Sigmoid colon (tissue), 7 donors: Measurements from ENCODE around the gene DIS3L2. TPM values are rescaled to one million over a fixed set of nuclear protein-coding genes. Genes with fewer than 3 reads are reported as not detected.
A peak's percentile ranks its signal among the peaks of the same experiment; 100 is the strongest.

Experiments
- DNase-seq: peaks from one replicate; pipeline ENCODE4 v3.0.0-alpha.2; 2019
- H3K27ac ChIP-seq, 4 donors: fragments of 200-600 bp; sonication (generic); one replicate each; pipeline ENCODE4 v1.5.1; 2016 to 2019; ENCODE audit warnings: mild to moderate bottlenecking in 1 of 4
- H3K27me3 ChIP-seq, 3 donors: fragments of 200-600 bp; sonication (generic); one replicate each; pipeline ENCODE4 v1.5.1; 2019; ENCODE audit warnings: mild to moderate bottlenecking in 1 of 3
- H3K36me3 ChIP-seq, 4 donors: fragments of 200-600 bp; sonication (generic); one replicate each; pipeline ENCODE4 v1.5.1; 2016 to 2019
- H3K4me1 ChIP-seq, 4 donors: fragments of 200-600 bp; sonication (generic); one replicate each; pipeline ENCODE4 v1.5.1; 2017 to 2019
- H3K4me3 ChIP-seq, 4 donors: fragments of 200-600 bp; sonication (generic); one replicate each; pipeline ENCODE4 v1.5.1; 2017 to 2019; ENCODE audit warnings: mild to moderate bottlenecking in 2 of 4, moderate library complexity in 1 of 4
- H3K9me3 ChIP-seq, 4 donors: fragments of 200-600 bp in 3 of 4; sonication (generic) in 3 of 4; one replicate each; pipeline versions ENCODE4 v1.5.1 to v1.6.1; 2013 to 2019
- CTCF ChIP-seq, 4 experiments: fragments of 450-650 bp in 3 of 4; fragments of 200-600 bp in 1 of 4; IDR thresholded peaks; one replicate each; pipeline ENCODE4 v1.5.1; 2016 to 2019; ENCODE audit warnings: antibody characterized with exemption in 4 of 4, mild to moderate bottlenecking in 3 of 4, moderate library complexity in 2 of 4
- EP300 ChIP-seq, 4 donors: sonication (generic); formaldehyde crosslinking; IDR thresholded peaks; one replicate each; pipeline ENCODE4 v1.6.1; 2017; ENCODE audit warnings: antibody characterized with exemption in 4 of 4
- POLR2A ChIP-seq, 2 donors: fragments of 450-650 bp; IDR thresholded peaks; one replicate each; pipeline ENCODE4 v1.6.1; 2016; ENCODE audit warnings: antibody characterized with exemption in 2 of 2, mild to moderate bottlenecking in 2 of 2, moderate library complexity in 2 of 2
- POLR2AphosphoS5 ChIP-seq, 4 donors: sonication (generic); formaldehyde crosslinking; IDR thresholded peaks; one replicate each; pipeline ENCODE4 v1.6.1; 2017; ENCODE audit warnings: antibody characterized with exemption in 4 of 4
- WGBS, 2 donors: extraction: QIAGEN DNeasy Blood & Tissue Kit; methylation state at CpG; one replicate each; pipeline ENCODE4 v1.1.7; 2013; 5-methylcytosine and 5-hydroxymethylcytosine counted together
- intact Hi-C: fragments of 100-400 bp; cut with DNase I; formaldehyde crosslinking; loops from one replicate; pipeline ENCODE4 v1.15.1; 2023
- polyA plus RNA-seq, 3 donors: library from polyadenylated mRNA; stranded (reverse); fragments of 200-250 nt; gene quantifications; one replicate each; pipeline ENCODE4 v1.2.3, GENCODE V29; 2013
- total RNA-seq, 4 donors: library from RNA; depleted of rRNA; stranded (reverse); fragments of >200 nt; gene quantifications; one replicate each; pipeline ENCODE4 v1.1.0, GENCODE V29; 2016
- donor health status: healthy with polysubstance abuse.
- donor health status: Bipolar disorder and iron deficiency.
- donor health status: healthy.

DIS3L2 gene
- total and polyA plus RNA-seq, 7 donors = 8.8 to 37.9 (median 22.5) TPM

GRCh38 chr2:232351686-232352510 is 390.4 kb downstream of the DIS3L2 start:
- DNase-seq = peak; percentile 50
- intact Hi-C loops = no loop called here
- H3K4me1 ChIP-seq = peaks cover 0 to 19% (median 16%) of the 10 kb centered on the region in 4 donors
- H3K27me3 ChIP-seq = peaks cover 29 to 58% (median 53%) of the 10 kb centered on the region in 3 donors
- H3K4me3 ChIP-seq = no peak overlapping the region
- 30 to 36% methylated on average over 73 of the region's 73 CpGs for WGBS, 2 donors
- H3K27ac ChIP-seq = no peak overlapping the region
- no peak for TF ChIP-seq CTCF (IDR thresholded peaks at IDR 0.05)
- no peak for TF ChIP-seq POLR2AphosphoS5 (IDR thresholded peaks at IDR 0.05)
- TF ChIP-seq EP300 (IDR thresholded peaks at IDR 0.05) = no peak
- no peak for TF ChIP-seq POLR2A (IDR thresholded peaks at IDR 0.05)
- no peaks in the 10 kb centered on the region for H3K36me3 ChIP-seq
- H3K9me3 ChIP-seq = peaks cover 0 to 2% (median 0%) of the 10 kb centered on the region in 4 donors

GRCh38 chr2:232352511-232353091 is 391.1 kb downstream of the DIS3L2 start:
- H3K27me3 ChIP-seq = peaks cover 29 to 58% (median 53%) of the 10 kb centered on the region in 3 donors
- intact Hi-C loops = no loop called here
- H3K4me1 ChIP-seq = peaks cover 0 to 19% (median 16%) of the 10 kb centered on the region in 4 donors
- H3K4me3 ChIP-seq = no peak overlapping the region
- no peaks in the 10 kb centered on the region for H3K36me3 ChIP-seq
- 54 to 57% methylated on average over 39 of the region's 39 CpGs for WGBS, 2 donors
- TF ChIP-seq EP300 (IDR thresholded peaks at IDR 0.05) (no peak), CTCF (IDR thresholded peaks at IDR 0.05) (no peak), POLR2A (IDR thresholded peaks at IDR 0.05) (no peak), POLR2AphosphoS5 (IDR thresholded peaks at IDR 0.05) (no peak)
- no peak overlapping the region for H3K27ac ChIP-seq
- DNase-seq = peak; percentile 58
- no peaks in the 10 kb centered on the region for H3K9me3 ChIP-seq

- Histone ChIP-seq H3K27ac (no peak overlapping the region), H3K27me3 (peaks cover 29 to 58% (median 53%) of the 10 kb centered on the region in 3 donors), H3K4me3 (no peak overlapping the region), H3K9me3 (no peaks in the 10 kb centered on the region), H3K4me1 (peaks cover 0 to 19% (median 16%) of the 10 kb centered on the region in 4 donors), H3K36me3 (no peaks in the 10 kb centered on the region)
- TF ChIP-seq EP300 (IDR thresholded peaks at IDR 0.05) = no peak
- DNase-seq = peak; percentile 34
- intact Hi-C loops = no loop called here
- WGBS, 2 donors = 86 to 92% methylated on average over 8 of the region's 8 CpGs
Observed at GRCh38 chr2:232353096-232353495, 391.6 kb downstream of the DIS3L2 start.

GRCh38 chr2:232353660-232354059 is 392.1 kb downstream of the DIS3L2 start:
- DNase-seq = peak; percentile 35
- TF ChIP-seq POLR2A (IDR thresholded peaks at IDR 0.05) (no peak), EP300 (IDR thresholded peaks at IDR 0.05) (no peak)
- Histone ChIP-seq H3K9me3 (no peaks in the 10 kb centered on the region), H3K27me3 (peaks cover 29 to 58% (median 53%) of the 10 kb centered on the region in 3 donors), H3K36me3 (no peaks in the 10 kb centered on the region), H3K4me3 (no peak overlapping the region), H3K27ac (no peak overlapping the region), H3K4me1 (peaks cover 0 to 19% (median 16%) of the 10 kb centered on the region in 4 donors)
- intact Hi-C loops = no loop called here
- WGBS, 2 donors = 81 to 82% methylated on average over 7 of the region's 7 CpGs

GRCh38 chr2:232354069-232354468 is 392.6 kb downstream of the DIS3L2 start:
- peak; percentile 36 for DNase-seq
- no peak overlapping the region for H3K27ac ChIP-seq
- TF ChIP-seq POLR2A (IDR thresholded peaks at IDR 0.05) = no peak
- TF ChIP-seq POLR2AphosphoS5 (IDR thresholded peaks at IDR 0.05) = no peak
- TF ChIP-seq EP300 (IDR thresholded peaks at IDR 0.05) = no peak
- TF ChIP-seq CTCF (IDR thresholded peaks at IDR 0.05) = no peak
- peaks cover 29 to 58% (median 53%) of the 10 kb centered on the region in 3 donors for H3K27me3 ChIP-seq
- H3K9me3 ChIP-seq = no peaks in the 10 kb centered on the region
- peaks cover 0 to 19% (median 16%) of the 10 kb centered on the region in 4 donors for H3K4me1 ChIP-seq
- WGBS, 2 donors = 80 to 94% methylated on average over 5 of the region's 5 CpGs
- intact Hi-C loops = no loop called here
- no peak overlapping the region for H3K4me3 ChIP-seq
- H3K36me3 ChIP-seq = no peaks in the 10 kb centered on the region
